Right lung (tissue), 5 donors: ENCODE data around the gene CASQ1. TPM values are rescaled to one million over a fixed set of nuclear protein-coding genes. Genes with fewer than 3 reads are reported as not detected.

ENCODE experiments used
- DNase-seq, 2 donors: peaks; one replicate each; pipeline ENCODE4 v3.0.0-alpha.2; 2013
- polyA plus RNA-seq, 5 donors: library from polyadenylated mRNA; unstranded; fragments of 120-200 nt; gene quantifications; one replicate each; pipeline versions ENCODE4 v1.2.1 to v1.2.3, GENCODE V29; 2013; ENCODE audit warnings: inconsistent platforms in 1 of 5, low replicate concordance in 1 of 5; ENCODE audit not compliant: insufficient read length in 5 of 5, insufficient read depth in 1 of 5

Gene CASQ1
- polyA plus RNA-seq, 5 donors: 0.31 to 33.0 (median 0.59) TPM

GRCh38 chr1:160204526-160205241, 14.3 kb downstream of the CASQ1 start:
- DNase-seq: no peak

DNA sequence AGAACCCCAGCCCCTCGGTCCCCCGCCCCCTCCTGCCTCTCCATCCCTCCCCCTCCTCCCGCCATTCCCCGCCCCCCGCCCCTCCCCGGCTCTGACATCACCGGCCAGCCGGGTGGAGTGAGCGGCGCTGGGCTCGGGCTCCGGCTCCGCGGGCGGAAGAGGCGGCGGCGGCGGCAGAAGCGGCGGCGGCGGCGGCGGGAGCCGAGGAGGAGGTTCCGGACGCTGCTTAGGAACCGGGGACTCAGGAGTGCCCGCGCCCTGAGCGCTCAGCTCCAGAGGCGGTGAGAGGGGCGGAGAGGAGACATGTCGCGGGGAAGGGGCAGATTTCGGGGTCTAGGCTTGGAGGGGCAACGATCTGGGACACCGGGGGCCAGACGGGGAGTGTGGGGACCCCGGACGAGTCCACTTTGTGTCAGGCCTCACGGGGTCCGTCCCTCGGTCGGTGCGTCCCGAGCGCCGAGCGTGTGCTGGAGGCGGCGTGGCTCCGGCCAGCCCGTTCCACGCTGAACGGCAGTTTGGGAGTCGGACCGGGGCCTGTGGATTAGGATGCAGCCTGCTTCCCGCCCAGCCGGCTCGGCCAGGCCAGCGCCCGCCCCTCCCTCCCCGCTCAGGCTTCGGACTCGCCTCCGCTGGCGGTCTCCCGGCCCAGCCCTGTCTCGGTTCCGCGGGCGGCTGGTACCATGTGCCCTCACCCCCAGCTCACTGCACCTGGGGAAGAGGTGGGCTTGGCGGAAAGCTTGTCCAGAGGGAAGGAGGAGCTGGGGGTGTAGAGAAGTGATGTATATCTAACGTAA, 15.1 kb downstream of the CASQ1 start, which contains the start of gene PEA15:
PEA15 (plus strand) TSS at position 143 of the 794 bp plus-strand sequence. CDS start 6,161 bp downstream, outside the sequence.
- peak; percentile 56 to 70 for DNase-seq

DNA sequence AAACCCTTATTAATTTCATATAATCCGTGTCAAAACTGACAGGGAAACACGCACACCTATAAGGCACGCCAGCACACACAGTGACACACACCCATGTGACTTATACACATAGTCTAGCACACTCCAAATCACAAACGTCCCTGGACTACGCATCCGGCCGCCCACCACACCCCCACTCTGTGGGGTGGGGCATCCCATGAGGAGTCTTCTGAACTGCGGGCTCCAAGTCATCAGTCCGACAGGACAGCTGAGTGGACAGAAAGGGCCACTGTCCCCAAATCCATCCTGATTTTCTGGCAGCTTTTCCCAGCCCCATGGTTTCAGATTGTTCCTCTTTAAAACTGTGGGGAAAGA, 15.6 kb downstream of the CASQ1 start:
- no peak for DNase-seq

DNA sequence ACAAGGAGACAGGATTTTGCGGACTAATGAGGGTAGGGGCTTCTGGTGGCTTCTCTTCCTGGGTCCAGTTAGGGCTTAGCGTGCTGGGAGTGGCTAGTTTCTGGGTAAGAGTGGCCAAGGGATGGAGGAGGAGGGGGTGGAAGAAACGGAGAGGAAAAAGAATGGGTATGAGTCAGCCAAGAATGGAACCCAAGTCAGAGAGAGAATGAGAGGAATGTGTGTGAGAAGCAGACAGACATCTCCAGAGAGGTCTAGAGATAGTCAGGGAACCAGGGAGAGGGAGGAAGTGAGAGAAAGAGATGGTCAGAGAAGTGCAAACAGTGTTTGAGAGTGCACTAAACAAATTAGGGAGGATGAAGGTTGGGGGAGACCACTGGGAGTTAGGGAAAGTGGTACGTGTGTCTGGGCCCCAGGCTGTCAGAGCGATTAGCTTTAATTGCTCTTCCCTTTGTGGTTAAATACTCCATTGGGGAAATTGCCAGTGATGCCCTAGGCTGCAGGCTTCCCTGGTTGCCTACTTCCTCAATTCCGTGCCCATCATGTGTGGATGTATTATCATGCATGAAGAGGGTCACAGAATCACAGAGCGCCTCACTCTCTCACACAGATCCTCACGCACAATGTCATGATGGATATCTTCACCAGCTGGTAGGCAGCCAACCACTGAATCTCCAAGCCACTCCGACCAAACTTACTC, 16.2 kb downstream of the CASQ1 start:
- DNase-seq: no peak

GRCh38 chr1:160207118-160207650, 16.8 kb downstream of the CASQ1 start:
- no peak for DNase-seq

- no peak for DNase-seq
Observed at GRCh38 chr1:160207771-160208556, 17.6 kb downstream of the CASQ1 start.

GRCh38 chr1:160208557-160209320, 18.4 kb downstream of the CASQ1 start:
- no peak for DNase-seq

- DNase-seq: no peak
Observed at GRCh38 chr1:160209321-160210046, 19.1 kb downstream of the CASQ1 start.

DNA sequence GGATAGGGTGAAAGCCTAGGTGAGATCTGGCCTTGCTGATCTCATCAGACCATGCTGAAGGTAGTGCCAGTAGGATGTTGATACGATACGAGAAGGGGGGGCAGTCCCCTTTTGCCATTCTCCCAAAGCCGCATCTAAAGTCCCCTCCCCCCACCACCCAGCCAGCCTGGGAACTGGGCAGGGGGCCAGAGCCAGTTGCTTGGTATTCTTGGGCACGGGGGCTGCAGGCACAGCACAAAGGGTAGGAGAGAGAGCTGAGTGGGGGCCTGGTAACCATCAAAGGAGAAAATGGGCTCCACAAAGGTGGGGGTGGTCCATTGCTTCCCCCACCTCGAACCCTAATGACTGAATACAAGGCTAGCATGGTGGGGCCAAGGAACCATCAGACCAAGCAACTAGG, 20.2 kb downstream of the CASQ1 start:
- DNase-seq: no peak

DNA sequence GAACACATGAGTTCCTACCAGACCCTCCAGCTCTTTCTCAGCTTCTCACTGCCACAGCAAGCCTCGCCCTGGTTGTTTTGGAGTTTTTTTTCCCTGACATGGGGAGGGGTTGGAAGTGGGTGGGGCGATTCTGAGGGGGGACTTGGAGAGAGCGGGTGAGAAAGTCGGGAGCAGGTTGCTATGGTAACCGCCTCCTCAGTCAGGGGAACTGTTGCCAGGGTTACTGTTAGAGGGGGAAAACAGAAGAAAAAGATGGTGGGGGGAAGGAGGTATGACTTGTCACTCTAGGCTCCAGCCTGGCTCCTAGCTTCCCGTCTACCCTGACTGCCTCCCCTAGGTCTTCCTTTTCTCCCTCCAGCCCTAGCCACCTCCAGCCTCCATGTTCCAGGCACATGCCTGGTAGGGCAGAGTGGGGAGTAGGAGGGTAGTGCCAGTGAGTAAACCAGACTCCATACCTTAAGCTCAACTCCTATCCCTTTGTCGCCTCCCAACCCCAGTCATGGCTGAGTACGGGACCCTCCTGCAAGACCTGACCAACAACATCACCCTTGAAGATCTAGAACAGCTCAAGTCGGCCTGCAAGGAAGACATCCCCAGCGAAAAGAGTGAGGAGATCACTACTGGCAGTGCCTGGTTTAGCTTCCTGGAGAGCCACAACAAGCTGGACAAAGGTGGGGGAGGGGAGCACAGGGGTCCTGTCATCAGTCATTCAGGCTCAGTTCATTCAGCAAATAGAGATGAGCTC, 20.8 kb downstream of the CASQ1 start:
- no peak for DNase-seq

DNA sequence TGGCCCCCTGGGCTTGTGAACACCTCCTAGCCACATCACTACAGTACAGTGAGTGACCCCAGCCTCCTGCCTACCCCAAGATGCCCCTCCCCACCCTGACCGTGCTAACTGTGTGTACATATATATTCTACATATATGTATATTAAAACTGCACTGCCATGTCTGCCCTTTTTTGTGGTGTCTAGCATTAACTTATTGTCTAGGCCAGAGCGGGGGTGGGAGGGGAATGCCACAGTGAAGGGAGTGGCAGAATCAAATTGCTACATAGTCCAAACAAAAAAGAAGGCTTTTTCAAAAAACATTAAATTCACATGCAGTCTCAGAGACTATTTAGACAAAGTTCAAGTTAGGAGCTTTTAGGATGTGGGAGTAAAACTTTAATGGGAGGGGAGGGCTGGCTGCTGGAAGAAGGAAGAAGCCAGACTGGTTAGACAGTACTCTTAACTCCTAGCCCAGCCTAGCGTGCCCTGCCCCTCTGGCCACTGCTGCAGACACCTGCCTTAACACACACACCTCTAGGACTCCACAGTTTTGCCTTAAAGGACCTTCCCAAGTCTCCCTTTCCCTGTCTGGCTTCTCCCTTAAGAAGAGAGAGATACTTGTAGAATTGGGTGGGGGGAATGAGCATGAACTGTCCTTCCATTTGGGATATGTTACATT, 24.2 kb downstream of the CASQ1 start:
- no peak for DNase-seq

DNA sequence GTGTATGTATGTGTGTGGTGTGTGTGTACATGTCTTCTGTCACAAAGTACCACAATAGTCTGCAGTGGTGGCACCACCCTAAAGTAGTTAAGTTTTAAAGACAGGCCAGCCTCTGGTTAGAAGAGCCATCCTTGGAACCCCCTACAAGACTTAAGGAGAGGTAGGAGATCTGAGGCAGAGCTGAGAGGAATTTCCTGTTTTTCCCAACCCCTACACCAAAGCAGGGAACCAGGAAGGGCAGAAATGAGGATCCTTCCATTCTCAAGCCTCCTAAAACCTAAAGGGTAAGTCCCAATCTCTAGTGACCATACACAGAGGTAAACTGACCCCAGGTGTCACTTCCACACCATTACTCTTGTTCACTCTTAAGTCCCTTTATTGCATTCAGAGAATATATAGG, 25.9 kb downstream of the CASQ1 start:
- no peak for DNase-seq

GRCh38 chr1:160217481-160218051, 27.2 kb downstream of the CASQ1 start:
- DNase-seq: no peak

DNA sequence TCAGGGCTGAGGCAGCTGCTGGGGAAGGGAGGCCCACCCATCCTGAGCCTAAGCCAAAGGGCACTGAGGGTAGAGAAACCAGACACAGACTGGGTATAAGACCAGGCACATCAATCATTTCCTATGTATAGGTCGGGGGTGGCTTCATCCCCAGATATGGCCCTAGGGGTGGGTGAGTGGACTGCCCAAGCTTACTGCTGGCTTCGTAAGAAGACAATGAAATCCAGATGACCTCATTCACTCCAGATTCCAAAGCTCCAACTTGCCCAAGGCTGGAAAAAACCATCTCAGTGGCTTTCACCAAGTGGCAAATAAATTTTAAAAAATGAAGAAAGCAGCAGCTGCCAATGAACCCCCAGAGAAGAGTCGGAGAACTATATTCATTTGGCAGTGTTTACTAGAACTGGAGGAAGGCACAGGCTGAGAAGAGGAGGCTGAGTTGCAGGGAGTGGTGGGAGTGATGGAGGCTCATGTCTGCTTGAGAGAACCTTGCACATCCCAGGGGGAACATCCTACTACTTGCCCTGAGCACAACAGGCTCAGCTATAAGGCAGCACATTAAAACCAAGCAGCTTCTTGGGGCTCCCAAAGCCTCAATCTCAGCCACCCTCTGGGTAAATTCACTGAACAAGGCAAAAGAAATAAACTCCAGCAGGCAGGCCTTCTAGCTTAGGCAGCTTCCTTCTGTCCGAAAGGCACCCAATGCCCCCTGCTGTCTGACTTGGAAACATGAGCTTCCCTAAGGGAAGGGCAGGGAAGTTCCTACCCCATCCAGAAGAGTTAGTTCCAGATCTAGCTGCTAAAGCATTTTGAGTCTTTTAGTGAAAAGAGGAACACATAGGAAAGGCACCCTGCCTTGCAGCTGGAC, 28.9 kb downstream of the CASQ1 start:
- DNase-seq: peak in 1 of 2 donors; percentile 31

DNA sequence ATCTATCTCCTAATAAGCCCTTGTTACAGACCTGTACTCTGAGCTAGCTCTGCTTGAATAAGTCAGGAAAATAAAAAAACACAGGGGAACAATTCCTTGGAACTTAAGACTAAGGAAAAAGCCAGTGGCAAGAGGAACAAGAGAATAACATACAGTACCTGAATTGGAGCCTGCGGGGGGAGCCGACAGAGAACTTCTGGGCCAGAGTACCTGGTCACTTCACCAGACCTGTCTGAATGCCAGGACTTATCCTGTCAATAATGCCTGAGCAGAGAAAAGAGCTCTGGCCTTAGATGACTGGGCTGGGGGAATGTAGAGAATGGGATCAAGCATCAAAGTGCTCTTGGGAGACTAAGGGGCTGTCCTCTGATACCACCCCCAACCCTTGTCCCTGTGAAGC, 29.9 kb downstream of the CASQ1 start:
- no peak for DNase-seq

GRCh38 chr1:160221089-160221488, 30.7 kb downstream of the CASQ1 start:
- no peak for DNase-seq

GRCh38 chr1:160222546-160222945, 32.2 kb downstream of the CASQ1 start:
- DNase-seq: no peak
